Measurements from ENCODE around the gene IFNL2.
"Not testable (repeated sequence)": the region's sequence is repeated elsewhere in the genome, so short reads cannot be mapped to it uniquely, and the experiment has no call there.

DNA sequence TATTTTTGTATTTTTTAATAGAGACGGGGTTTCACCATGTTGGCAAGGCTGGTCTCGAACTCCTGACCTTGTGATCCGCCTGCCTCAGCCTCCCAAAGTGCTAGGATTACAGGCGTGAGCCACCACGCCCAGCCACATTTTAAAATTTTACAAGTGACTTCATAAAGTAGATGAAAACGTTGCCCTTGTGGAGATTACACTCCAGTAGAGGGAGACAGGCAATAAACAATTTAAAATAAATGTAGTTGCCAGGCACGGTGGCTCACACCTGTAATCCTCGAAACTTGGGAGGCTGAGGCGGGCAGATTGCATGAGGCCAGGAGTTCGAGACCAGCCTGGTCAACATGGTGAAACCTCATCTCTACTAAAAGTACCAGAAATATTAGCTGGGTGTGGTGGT lies 49.1 kb upstream of the IFNL2 start:
- TF ChIP-seq, protein P1, sequence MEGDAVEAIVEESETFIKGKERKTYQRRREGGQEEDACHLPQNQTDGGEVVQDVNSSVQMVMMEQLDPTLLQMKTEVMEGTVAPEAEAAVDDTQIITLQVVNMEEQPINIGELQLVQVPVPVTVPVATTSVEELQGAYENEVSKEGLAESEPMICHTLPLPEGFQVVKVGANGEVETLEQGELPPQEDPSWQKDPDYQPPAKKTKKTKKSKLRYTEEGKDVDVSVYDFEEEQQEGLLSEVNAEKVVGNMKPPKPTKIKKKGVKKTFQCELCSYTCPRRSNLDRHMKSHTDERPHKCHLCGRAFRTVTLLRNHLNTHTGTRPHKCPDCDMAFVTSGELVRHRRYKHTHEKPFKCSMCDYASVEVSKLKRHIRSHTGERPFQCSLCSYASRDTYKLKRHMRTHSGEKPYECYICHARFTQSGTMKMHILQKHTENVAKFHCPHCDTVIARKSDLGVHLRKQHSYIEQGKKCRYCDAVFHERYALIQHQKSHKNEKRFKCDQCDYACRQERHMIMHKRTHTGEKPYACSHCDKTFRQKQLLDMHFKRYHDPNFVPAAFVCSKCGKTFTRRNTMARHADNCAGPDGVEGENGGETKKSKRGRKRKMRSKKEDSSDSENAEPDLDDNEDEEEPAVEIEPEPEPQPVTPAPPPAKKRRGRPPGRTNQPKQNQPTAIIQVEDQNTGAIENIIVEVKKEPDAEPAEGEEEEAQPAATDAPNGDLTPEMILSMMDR (IDR thresholded peaks at IDR 0.05), result not testable (repeated sequence)
- TF ChIP-seq POLR2A (IDR thresholded peaks at IDR 0.05), result not testable (repeated sequence)
